ENCODE results near the gene ILK.

GRCh38 chr11:6606471-6607189 is 3.1 kb downstream of the ILK start:
- TF ChIP-seq CTCF (IDR thresholded peaks at IDR 0.05) (no peak), POLR2A (IDR thresholded peaks at IDR 0.05) (no peak), POLR2AphosphoS5 (IDR thresholded peaks at IDR 0.05) (peak in 1 of 3 donors; percentile 44)

Data from suprapubic skin (tissue), 4 donors.